HepG2 (cell line): Measurements from ENCODE around the gene MIEF1. TPM values are rescaled to one million over a fixed set of nuclear protein-coding genes. Genes with fewer than 3 reads are reported as not detected.

Experiments
- ATAC-seq: fragments of 200-7000 bp; cut with Tn5 transposase; 3 replicates; pipeline ENCODE4 v1.9.1; 2020; ENCODE audit warnings: mild to moderate bottlenecking, moderate library complexity
- BruUV-seq: library from RNA; stranded (reverse); fragments of 400-500 nt; replicated peaks from 2 replicates; lab custom pipeline; 2021; lab: Mats Ljungman, UMichigan
- CTCF ChIA-PET: fragments of 300-600 bp; formaldehyde crosslinking; extraction: SDS; loops from one replicate; lab custom pipeline; 2021; ENCODE audit warnings: low total read pairs, inconsistent platforms, low intra/inter-chr PET ratio; lab: Yijun Ruan, JAX
- POLR2A ChIA-PET: fragments of 350-600 bp; sonication (Branson Sonifier 250); formaldehyde crosslinking; loops from one replicate; lab custom pipeline; 2020; ENCODE audit warnings: antibody characterized with exemption, inconsistent platforms; lab: Yijun Ruan, JAX
- DNase-seq: peaks from one replicate; pipeline ENCODE4 v3.0.0-alpha.2; 2015; ENCODE audit warnings: low spot score
- FAIRE-seq: peaks from 3 replicates; lab custom pipeline; 2011; peaks lifted over from hg19 to GRCh38; lab: Jason Lieb, UNC
- H2AFZ ChIP-seq: one replicate; pipeline ENCODE4 v1.6.1; 2011; ENCODE audit warnings: low read length, inconsistent platforms
- H3K27ac ChIP-seq: fragments of 300-600 bp; 3 replicates; pipeline ENCODE4 v1.8.0; 2011; ENCODE audit warnings: mixed run types, mild to moderate bottlenecking, mixed read lengths, low read length, inconsistent platforms; ENCODE audit not compliant: insufficient read depth; ENCODE audit errors: extremely low read length
- H3K27me3 ChIP-seq, 2 experiments: fragments of 200-600 bp in 1 of 2; 2 replicates in 1 of 2; 3 replicates in 1 of 2; pipeline versions ENCODE4 v1.6.0 to v1.8.0; 2011; ENCODE audit warnings: low read length in 2 of 2, mild to moderate bottlenecking in 2 of 2, moderate library complexity in 2 of 2, inconsistent platforms in 1 of 2; ENCODE audit not compliant: insufficient read depth in 2 of 2, control insufficient read depth in 1 of 2
- H3K36me3 ChIP-seq, 2 experiments: fragments of 200-600 bp in 1 of 2; replicated peaks in 1 of 2; 2 replicates in 1 of 2; 3 replicates in 1 of 2; pipeline versions ENCODE4 v1.5.1 to v1.8.0; 2011; ENCODE audit warnings: low read length in 2 of 2, inconsistent platforms in 1 of 2; ENCODE audit not compliant: insufficient read depth in 2 of 2, control insufficient read depth in 1 of 2
- H3K4me1 ChIP-seq: 2 replicates; pipeline ENCODE4 v1.5.1; 2012; ENCODE audit warnings: low read length, inconsistent platforms; ENCODE audit not compliant: insufficient read depth
- H3K4me2 ChIP-seq: 2 replicates; pipeline ENCODE4 v1.6.0; 2011; ENCODE audit warnings: low read depth, low read length, inconsistent platforms
- H3K4me3 ChIP-seq, 3 experiments: fragments of 200-600 bp in 1 of 3; sonication (generic), shearing (Covaris generic) in 1 of 3; replicated peaks in 1 of 3; 2 replicates each; pipeline ENCODE4 v1.5.1; 2011 to 2016; ENCODE audit warnings: low read length in 3 of 3, inconsistent platforms in 2 of 3, low read depth in 2 of 3, mild to moderate bottlenecking in 2 of 3, control low read depth in 1 of 3, mixed read lengths in 1 of 3; ENCODE audit not compliant: insufficient read depth in 1 of 3
- H3K79me2 ChIP-seq: one replicate; pipeline ENCODE4 v1.6.1; 2011; ENCODE audit warnings: low read length, inconsistent platforms; ENCODE audit not compliant: insufficient read depth
- H3K9ac ChIP-seq: 2 replicates; pipeline ENCODE4 v1.6.0; 2011; ENCODE audit warnings: mild to moderate bottlenecking, low read depth, low read length, inconsistent platforms; ENCODE audit not compliant: insufficient read depth
- H3K9me3 ChIP-seq: 2 replicates; pipeline ENCODE4 v1.5.1; 2012; ENCODE audit warnings: mild to moderate bottlenecking, low read length
- H4K20me1 ChIP-seq: 2 replicates; pipeline ENCODE4 v1.6.0; 2011; ENCODE audit warnings: inconsistent platforms, mild to moderate bottlenecking, low read length, moderate library complexity; ENCODE audit not compliant: insufficient read depth
- CHD4 ChIP-seq: fragments of 200-600 bp; sonication (generic); IDR thresholded peaks from 2 replicates; pipeline ENCODE4 v1.7.0; 2017; ENCODE audit warnings: mild to moderate bottlenecking, low read length, borderline replicate concordance
- HNRNPH1 ChIP-seq: fragments of 200-400 bp; formaldehyde crosslinking; optimal IDR thresholded peaks from 2 replicates; pipeline ENCODE3; 2017; ENCODE audit warnings: mild to moderate bottlenecking, low read depth, low read length
- HNRNPL ChIP-seq: fragments of 200-400 bp; formaldehyde crosslinking; IDR thresholded peaks from 2 replicates; pipeline ENCODE4 v1.6.1; 2017; ENCODE audit warnings: mild to moderate bottlenecking, low read depth, low read length
- MBNL3 ChIP-seq: fragments of 250-450 bp; sonication (Bioruptor Pico); conservative IDR thresholded peaks from 2 replicates; pipeline ENCODE4 v1.8.0; 2022; ENCODE audit warnings: mild to moderate bottlenecking, inconsistent platforms
- ZNF768 ChIP-seq: sonication (generic); formaldehyde crosslinking; IDR thresholded peaks from 2 replicates; pipeline ENCODE4 v1.4.0; 2020; ENCODE audit warnings: missing genetic modification reagents
- WGBS: methylation state at CpG from one replicate; pipeline ENCODE4 v1.1.6; 2017; ENCODE audit warnings: low lambda C conversion rate; 5-methylcytosine and 5-hydroxymethylcytosine counted together
- in situ Hi-C: cut with HindIII; loops from 2 replicates; pipeline ENCODE4 v1.10.0; 2017; ENCODE audit warnings: low pct_unique_long_range_greater_than_20kb; ENCODE audit not compliant: extremely low pct_ligation_motif_present
- intact Hi-C: fragments of 100-400 bp; cut with micrococcal nuclease; formaldehyde crosslinking; loops from one replicate; pipeline ENCODE4 v1.10.0; 2022; ENCODE audit not compliant: unreplicated experiment
- polyA plus RNA-seq, 8 experiments: library from polyadenylated mRNA; depleted of rRNA in 3 of 8; stranded (reverse) in 7 of 8; unstranded in 1 of 8; fragments of >200 nt; fragmentation: Illumina TruSeq in 4 of 8; extraction: Trizol in 4 of 8; gene quantifications; 2 replicates each; pipeline versions ENCODE4 v1.2.1 to v1.2.3, GENCODE V29; 2011 to 2016; ENCODE audit warnings: low read depth in 4 of 8, missing spikeins in 1 of 8, mixed read lengths in 1 of 8; ENCODE audit not compliant: insufficient read depth in 1 of 8
- total RNA-seq, 5 experiments: library from RNA; depleted of rRNA; stranded (reverse); fragments of >200 nt; fragmentation: Illumina TruSeq; extraction: Trizol; gene quantifications; 2 replicates each; pipeline ENCODE4 v1.2.3, GENCODE V29; 2016; ENCODE audit warnings: low read depth in 1 of 5

Gene MIEF1
- total and polyA plus RNA-seq, 2 of the 13 experiments (the other 11 are each of a cell fraction or from before 2014, with no cell fraction given) = 21.7 to 34.8 TPM

DNA sequence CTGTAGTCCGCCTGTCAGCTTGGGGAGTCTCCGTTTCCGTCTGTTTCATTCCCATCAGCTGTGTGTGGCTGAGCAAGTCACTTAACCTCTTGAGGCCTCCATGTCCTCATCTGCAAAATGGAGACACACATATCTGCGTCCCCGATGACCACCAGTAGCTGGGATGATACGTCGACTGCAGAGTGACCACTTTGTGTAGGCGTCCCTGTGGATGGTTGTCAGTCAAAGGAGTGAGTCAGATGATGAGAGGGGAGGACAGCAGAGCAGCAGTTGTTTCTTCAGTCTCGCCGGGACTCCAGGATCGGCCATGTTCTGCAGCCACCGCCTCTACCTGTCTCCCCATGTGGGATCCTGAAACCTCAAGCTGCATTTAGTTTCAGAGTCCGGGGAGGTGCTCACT, 25.4 kb upstream of the MIEF1 start:
- DNase-seq (no peak), ATAC-seq (no peak), FAIRE-seq (no peak)
- in situ Hi-C loops (no loop called here), intact Hi-C loops (no loop called here)
- no peak for TF ChIP-seq HNRNPH1
- no peak for TF ChIP-seq MBNL3 (CRISPR knock-in tag)
- no peak overlapping the region for H3K4me3 ChIP-seq
- H3K27ac ChIP-seq = no peak overlapping the region
- H3K36me3 ChIP-seq = no peaks in the 10 kb centered on the region
- 52% methylated on average over 13 of the region's 13 CpGs for WGBS
- CTCF ChIA-PET = no interaction called here
- H3K79me2 ChIP-seq = no peaks in the 10 kb centered on the region
- no TSS peak for BruUV-seq
- peaks cover 0 to 12% of the 10 kb centered on the region in 2 experiments; a peak in 3 of 5 replicates for H3K27me3 ChIP-seq
- H3K4me2 ChIP-seq = no peak overlapping the region
- H3K4me1 ChIP-seq = peaks cover 40% of the 10 kb centered on the region
- POLR2A ChIA-PET = no interaction called here
- no peaks in the 10 kb centered on the region for H4K20me1 ChIP-seq
- H3K9me3 ChIP-seq = no peaks in the 10 kb centered on the region
- H2AFZ ChIP-seq = no peak overlapping the region
- no peak overlapping the region for H3K9ac ChIP-seq

- Histone ChIP-seq H3K27me3 (peaks cover 0 to 9% of the 10 kb centered on the region in 2 experiments; a peak in 3 of 5 replicates), H3K36me3 (no peaks in the 10 kb centered on the region), H3K4me3 (no peak overlapping the region), H3K9ac (no peak overlapping the region), H3K4me2 (no peak overlapping the region), H3K9me3 (no peaks in the 10 kb centered on the region), H2AFZ (no peak overlapping the region), H3K27ac (no peak overlapping the region), H3K79me2 (no peaks in the 10 kb centered on the region), H3K4me1 (peaks cover 31% of the 10 kb centered on the region), H4K20me1 (no peaks in the 10 kb centered on the region)
- WGBS = 52% methylated on average over 6 of the region's 9 CpGs
- in situ Hi-C loops (no loop called here), intact Hi-C loops (no loop called here)
- no peak for DNase-seq
- no peak for FAIRE-seq
- BruUV-seq = no TSS peak
- CTCF ChIA-PET = no interaction called here
- POLR2A ChIA-PET = no interaction called here
- TF ChIP-seq HNRNPL = no peak
- no peak for TF ChIP-seq CHD4
- TF ChIP-seq ZNF768 (CRISPR knock-in tag) = peak; percentile 26; the same call in 1 of the 2 replicates
- no peak for ATAC-seq
Measured at GRCh38 chr22:39477542-39477941, 24.5 kb upstream of the MIEF1 start.
